ENCODE measurements around the gene GUCA2B.

The GUCA2B gene

DNA sequence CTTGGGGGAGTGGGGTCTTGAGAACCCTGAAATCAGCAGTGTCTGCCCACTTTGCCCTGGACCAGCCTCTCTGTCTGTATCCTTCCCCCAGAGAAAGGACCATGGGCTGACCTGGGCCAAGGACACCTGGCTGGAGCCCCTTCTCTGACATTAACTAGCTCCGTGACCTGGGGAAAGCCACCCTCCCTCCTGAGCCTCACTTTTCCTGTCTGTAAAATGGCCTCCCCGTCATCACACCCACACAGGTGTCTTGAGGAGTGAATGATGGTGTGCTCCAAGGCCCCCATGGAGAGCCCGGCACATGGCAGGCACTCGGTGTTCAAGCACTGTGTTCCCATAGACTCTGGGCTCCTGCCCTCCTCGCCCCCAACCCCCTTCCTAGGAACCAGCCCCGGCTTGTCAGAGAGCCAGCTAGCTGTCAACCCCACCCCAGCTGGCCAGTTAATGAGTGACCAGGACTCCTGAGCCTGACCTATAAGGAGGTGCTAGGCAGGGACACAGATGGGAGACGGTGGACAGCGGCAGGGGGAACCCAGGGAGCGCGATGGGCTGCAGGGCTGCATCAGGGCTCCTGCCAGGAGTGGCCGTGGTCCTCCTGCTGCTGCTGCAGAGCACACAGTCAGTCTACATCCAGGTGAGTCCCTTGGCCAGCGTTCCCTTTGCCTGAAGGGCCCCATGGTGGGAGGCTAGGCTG lies at the start of gene GUCA2B:
Gene GUCA2B (plus strand): TSS at position 504 of the 694 bp plus-strand sequence. CDS start 41 bp downstream, at position 545.
- no peak for DNase-seq

DNA sequence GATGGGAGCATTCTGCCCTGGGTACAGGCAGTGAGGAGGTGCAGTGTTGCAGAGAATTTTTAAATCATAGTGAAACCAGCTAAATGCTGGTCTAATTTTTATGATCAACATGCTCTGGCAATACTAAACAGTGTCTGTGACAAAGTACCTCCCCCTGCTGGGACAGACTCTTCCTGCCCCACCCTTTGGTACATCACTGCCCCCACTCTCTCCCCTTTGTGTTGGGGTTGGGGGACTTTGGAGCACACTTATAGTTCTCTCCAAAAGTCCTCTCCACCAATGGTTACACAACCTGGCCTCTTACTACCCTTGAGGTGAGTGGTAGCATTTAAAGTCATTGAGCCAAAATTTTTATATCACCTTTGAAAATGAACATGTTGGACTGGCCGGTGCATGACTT lies 48.2 kb upstream of the GUCA2B start:
- no peak for DNase-seq

DNA sequence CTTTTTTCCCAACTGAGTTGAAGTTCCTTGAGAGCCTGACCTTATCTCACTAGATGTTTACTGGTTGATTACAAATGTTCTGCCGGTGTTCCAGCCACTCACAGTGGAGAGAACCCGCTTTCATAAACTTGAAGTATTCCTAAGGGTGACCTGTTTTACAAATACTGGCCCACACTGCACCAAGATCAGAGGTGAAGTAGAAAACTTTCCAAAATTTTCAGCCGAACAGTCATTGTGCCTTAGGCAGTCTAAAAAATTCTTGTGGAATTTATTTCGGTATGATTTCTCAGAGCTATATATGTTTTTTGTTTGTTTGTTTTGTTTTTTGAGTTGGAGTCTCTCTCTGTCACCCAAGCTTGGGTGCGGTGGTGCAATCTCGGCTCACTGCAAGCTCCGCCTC lies 44.9 kb upstream of the GUCA2B start:
- no peak for DNase-seq

GRCh38 chr1:42109600-42109999 lies 43.6 kb upstream of the GUCA2B start:
- DNase-seq, result no peak

GRCh38 chr1:42114229-42114628 lies 39.0 kb upstream of the GUCA2B start:
- DNase-seq, result no peak

DNA sequence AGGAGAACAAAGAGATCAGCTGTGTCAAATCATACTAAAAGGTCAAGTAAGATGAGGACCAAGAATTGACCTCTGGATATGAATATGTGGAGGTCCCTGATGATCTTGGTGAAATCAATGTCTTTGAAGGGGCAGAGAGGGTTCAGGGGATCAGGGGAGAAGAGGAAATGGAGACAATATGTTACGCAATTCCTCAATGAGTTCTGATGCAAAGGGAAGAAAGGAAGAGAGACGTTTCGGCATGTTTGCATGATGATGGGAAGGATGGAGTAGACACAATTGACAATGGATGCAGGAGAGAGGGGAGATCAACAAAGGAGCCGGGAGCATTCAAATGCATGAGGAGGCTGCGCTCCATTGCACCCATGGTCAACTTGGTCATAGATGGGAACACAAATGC lies 36.0 kb upstream of the GUCA2B start:
- no peak for DNase-seq

DNA sequence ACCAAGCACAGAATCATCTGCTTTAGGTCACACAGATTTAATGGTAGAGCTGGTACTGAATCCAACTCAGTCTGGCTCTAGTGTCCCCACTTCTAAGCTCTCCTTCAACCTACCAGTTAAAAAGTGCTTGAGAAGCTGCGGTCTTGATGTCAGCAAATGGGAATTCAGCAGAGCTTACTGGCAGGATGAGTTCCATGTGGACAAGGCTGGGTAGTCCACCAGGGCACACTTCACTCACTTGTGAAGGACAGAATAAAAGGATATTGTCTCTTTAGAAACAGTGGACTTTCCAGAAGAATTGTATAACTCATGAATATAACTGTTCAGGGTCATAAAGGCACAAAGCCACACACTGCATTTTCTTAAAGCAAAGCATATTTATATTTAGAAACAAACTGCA lies 35.1 kb upstream of the GUCA2B start:
- no peak for DNase-seq

DNA sequence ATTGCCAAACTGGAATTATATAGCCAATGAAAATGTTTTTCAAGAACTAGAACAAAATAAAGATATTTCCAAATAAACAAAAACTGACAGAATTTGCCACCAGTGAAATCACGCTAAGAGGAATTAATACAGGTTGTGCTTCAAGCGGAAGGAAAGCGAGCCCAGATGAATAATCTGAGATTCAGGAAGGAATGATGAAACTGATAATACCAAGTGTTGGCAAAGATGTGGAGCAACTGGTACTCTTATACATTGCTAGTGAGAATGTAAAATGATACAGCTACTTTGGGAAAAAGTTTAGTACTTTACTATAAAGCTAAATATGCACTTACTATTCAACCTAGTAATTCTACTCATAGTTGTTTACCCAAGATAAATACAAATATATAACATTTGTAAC lies 30.8 kb upstream of the GUCA2B start:
- no peak for DNase-seq

DNA sequence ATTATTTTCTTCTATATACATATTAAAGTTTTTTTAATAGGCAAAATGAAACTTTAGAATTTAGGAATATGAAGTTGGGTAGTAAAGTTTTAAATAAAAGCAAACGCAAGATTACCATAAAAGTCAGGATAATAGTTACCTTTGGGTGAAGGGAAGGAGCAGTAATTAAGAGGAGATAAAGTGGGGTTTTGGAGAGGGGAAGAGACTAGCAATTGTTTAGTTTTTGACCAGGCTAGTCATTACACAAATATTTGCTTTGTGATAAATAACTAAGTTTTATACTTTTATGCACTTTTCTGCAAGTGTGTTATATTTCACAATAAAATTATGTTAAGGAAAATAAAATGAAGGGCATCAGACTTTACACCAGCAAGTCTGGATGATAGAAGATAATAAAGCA lies 27.7 kb upstream of the GUCA2B start:
- DNase-seq, result no peak

- DNase-seq, result no peak
Measured at GRCh38 chr1:42127767-42128166, 25.4 kb upstream of the GUCA2B start.

DNA sequence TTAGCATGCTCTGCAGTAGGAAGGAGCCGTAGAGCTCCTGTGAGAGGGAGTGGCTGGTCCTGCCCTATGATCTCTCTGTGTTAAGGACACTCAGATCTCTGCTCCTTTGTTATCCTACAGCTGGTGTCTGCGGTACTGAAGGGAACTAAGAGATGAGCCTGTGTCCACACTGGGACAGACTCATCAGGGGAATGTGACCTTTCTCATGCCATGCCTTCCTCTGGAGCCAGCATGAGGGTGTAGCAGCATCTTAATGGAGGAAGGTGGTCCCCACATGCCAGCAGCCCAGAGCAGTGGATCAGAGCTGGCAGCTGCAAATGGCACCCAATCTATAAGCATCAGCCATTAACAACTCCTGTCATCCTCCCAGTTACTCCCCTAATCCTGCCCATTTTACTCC lies 24.7 kb upstream of the GUCA2B start:
- no peak for DNase-seq

GRCh38 chr1:42128964-42129363 lies 24.2 kb upstream of the GUCA2B start:
- no peak for DNase-seq

DNA sequence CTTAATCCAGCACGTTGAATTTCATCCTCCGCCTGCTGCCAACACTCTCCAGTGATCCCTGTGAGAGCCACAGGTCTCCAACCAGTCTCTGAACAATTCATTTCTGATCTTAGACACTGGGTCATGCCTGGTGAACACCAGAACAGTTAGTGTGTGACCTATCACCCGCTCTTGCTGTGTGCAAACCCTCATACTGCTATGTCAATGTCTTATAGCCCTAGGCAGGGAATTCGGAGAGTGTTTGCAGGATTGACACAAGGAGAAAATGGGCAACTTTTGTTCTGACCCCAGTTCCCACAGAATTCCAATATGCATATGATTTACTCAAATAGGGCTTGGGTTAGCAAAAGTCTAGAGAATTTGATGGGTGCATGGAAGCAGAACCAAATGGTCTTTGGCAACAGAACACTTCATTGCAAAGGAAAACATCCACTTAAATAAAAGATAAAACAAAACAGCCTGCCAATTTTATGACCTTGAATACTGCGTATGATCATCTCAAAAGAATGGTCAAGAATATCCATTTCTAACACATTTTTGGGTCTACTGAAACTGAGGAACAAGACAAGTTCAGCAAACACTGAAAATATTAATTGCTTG lies 23.0 kb upstream of the GUCA2B start:
- no peak for DNase-seq

DNA sequence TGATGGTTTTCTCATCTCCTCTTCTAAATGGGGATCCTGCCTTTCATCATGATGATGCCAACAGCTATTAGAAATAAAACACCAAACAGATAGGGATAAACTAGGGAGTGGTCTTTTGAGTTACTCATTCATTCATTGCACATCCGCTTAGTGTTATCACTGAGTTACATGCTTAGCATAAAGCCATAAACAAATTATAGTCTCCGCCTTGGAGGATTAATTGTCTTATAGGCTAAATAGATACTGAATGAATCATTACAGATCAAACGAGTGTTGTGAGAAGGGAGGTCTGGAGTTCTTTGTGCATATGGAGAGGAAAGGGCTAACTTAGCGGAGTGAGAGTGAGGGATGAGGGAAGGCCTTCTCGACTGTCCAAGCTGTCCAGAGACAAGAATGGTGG lies 19.8 kb upstream of the GUCA2B start:
- DNase-seq, result no peak

DNA sequence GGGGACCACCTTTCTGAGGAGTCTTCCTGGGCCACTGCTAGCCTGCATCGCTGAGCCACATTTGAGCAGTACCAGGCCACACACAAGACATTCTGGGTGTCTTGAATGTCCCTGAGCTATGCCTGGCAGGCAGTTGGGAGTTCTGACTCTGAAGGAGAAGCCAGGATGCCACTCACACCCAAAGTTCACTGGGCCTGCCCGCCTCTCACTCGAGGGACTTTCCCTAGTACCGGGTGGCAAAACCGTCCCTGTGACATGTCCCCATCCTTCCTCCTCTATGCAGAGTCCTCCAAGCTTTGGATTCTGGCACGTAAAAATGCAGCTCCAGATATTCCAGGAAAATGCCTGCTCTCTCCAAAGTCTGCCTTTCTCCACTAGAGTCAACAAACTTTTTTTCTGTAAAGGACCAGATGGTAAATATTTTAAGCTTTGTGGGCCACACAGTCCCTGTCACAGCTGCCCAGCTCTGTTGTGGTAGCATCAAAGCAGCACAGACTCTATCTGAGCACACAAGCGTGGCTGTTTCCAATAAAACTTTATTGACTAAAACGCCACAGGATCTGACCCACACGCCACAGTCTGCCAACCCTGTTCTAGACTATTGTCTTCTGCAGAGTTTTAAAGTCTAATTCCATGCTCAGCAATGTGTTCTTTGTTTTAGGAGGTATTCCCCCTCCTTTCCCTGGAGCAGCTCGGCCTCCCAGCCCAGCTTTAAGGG lies 19.2 kb upstream of the GUCA2B start:
- DNase-seq, result no peak

DNA sequence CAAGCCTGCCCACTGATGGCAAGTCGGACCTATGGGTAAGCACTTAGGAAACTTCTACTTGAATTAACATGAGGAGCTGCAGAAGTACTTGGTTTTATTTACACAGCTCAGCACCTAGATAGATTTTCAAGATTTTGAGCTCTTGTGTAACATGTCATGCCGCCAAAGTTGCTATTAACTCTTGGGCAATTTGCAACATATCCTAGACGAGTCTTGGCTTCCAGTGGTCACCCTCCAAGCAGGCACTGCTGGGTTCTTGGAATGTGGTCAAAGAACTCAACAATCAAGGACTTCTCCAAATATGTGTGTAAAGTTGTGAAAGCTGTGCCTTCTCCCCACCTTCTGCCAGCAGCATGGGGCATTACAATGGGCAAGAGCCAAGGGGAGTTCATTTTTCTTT lies 17.8 kb upstream of the GUCA2B start:
- no peak for DNase-seq

GRCh38 chr1:42136466-42136865 lies 16.7 kb upstream of the GUCA2B start:
- no peak for DNase-seq

DNA sequence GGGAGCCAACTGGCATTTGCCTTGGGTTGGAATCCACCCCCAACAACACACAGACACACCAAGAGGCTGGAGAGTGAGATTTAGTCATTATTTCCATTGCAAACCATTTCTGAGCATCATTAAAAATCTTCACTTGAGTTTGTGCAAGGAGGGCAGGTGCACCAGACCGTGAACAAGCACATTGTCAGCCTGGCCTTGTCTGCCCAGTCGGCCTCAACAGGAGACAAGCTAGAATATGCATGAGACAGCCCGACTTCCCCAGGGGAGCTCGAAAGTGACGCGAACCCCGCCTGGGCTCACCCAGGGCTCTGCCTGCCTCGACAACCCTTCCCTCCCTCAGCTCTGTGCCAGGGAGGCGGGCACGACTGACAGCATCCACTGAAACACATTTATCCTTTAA lies 15.4 kb upstream of the GUCA2B start:
- no peak for DNase-seq

DNA sequence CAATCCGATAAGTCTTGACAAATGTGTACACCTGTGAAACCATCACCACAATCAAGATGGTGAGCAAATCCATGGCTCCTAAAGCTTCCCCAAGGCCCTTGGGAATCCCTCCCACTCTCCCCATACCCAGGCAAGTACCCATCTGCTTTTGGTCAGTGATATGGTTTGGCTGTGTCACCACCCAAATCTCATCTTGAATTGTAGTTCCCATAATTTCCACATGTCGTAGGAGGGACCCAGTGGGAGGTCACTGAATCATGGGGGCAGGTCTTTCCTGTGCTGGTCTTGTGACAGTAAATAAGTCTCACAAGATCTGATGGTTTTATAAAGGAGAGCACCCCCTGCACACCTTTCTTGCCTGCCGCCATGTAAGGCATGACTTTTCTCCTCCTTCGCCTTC lies 14.6 kb upstream of the GUCA2B start:
- DNase-seq, result no peak

DNA sequence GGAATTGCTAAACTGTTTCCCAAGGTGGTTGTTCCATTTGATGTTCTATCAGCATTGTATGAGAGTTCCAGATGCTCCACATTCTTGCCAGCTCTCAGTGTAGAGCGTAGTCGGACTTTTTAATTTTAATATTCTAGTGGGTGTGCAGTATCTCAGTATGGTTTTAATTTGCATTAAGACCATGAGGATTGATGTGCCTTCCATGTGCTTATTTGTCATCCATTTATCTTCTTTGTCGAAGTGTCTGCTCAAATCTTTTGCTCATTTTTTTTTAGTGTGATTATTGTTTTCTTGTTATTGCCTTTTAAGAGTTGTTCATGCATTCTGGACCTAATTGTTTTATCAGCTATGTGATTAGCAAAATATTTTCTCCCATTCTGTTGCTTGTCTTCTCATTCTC lies 13.8 kb upstream of the GUCA2B start:
- DNase-seq, result no peak

DNA sequence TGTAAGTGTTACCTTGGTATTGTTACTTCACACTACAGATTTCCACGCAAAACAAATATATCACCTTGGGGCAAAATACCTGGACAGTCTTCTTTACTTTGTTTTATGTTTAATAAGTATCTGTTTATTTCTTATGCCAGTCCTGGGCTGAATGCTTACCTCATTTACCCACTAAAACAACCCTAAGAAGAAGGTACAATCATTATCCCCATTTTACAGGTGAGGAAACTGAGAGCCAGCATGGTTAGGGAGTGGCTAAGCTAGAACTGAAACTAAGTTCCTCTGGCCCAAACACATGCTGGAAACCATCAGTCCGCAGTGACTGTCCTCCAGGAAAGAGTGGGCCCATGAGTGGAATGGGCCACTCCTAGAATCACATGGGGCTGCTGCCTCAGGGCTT lies 13.0 kb upstream of the GUCA2B start:
- no peak for DNase-seq

DNA sequence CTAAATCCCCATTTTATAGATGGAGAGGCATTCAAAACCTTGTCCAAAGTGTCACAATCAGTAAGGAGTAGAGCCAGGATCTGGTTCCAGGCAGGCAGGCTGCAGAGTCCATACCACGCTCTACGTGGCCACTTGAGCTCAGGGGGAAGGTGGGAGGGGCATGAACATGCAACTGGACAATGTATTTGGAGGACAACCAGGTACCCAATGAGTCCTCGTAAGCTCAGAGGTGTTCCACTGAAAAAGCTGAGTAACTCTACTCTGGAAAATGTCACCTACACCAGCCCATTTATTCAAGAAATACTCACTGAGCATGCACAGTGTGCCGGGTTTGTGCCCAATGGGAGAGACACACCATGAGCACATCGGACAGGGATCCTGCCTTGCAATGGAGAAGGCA lies 11.2 kb upstream of the GUCA2B start:
- no peak for DNase-seq

- no peak for DNase-seq
Measured at GRCh38 chr1:42142894-42143675, 10.1 kb upstream of the GUCA2B start.

Measured in fibroblast of skin of right biceps (primary cell).